NB4 (cell line): ENCODE data around the gene DGKG.

ENCODE experiments used
- MAX ChIP-seq: IDR thresholded peaks from 2 replicates; pipeline ENCODE4 v1.6.1; 2011; ENCODE audit warnings: low read depth, low read length
- MYC ChIP-seq: IDR thresholded peaks from 2 replicates; pipeline ENCODE4 v1.6.1; 2011; ENCODE audit warnings: low read depth, low read length
- POLR2A ChIP-seq: IDR thresholded peaks from 2 replicates; pipeline ENCODE4 v1.6.1; 2011; ENCODE audit warnings: mild to moderate bottlenecking; ENCODE audit not compliant: insufficient read length; ENCODE audit errors: extremely low read depth
- TF ChIP-seq, protein P1 (sequence below): IDR thresholded peaks from one replicate; pipeline ENCODE4 v1.5.1; 2012; ENCODE audit warnings: low read depth, low read length

DNA sequence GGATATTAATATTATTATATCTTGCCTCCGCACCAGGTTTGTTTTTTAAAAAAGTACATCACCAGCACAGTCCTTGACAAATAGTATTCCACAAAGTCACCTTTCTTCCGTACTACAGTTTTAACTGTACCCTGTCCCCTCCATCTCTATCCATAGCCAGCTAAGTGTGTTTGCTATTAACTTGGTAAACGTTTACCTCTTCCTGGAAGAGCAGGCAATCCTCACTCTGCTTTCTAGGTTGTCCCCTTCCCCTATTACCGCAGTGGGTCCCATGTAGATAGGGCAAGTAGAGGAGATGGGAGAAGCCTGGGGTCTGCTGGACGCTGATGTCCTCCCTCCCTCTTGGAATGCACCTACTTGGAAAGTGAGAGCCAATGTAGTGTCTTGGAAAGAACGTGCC, 169.2 kb downstream of the DGKG start:
- TF ChIP-seq MYC (no peak), POLR2A (no peak), MAX (no peak)
- TF ChIP-seq, protein P1, sequence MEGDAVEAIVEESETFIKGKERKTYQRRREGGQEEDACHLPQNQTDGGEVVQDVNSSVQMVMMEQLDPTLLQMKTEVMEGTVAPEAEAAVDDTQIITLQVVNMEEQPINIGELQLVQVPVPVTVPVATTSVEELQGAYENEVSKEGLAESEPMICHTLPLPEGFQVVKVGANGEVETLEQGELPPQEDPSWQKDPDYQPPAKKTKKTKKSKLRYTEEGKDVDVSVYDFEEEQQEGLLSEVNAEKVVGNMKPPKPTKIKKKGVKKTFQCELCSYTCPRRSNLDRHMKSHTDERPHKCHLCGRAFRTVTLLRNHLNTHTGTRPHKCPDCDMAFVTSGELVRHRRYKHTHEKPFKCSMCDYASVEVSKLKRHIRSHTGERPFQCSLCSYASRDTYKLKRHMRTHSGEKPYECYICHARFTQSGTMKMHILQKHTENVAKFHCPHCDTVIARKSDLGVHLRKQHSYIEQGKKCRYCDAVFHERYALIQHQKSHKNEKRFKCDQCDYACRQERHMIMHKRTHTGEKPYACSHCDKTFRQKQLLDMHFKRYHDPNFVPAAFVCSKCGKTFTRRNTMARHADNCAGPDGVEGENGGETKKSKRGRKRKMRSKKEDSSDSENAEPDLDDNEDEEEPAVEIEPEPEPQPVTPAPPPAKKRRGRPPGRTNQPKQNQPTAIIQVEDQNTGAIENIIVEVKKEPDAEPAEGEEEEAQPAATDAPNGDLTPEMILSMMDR: no peak
